Upper lobe of left lung (tissue), 4 donors: ENCODE results near the gene LAMB4.

ENCODE experiments used
- CTCF ChIP-seq, 6 experiments: fragments of 450-650 bp in 4 of 6; fragments of 200-600 bp in 2 of 6; sonication (generic) in 2 of 6; IDR thresholded peaks; one replicate each; pipeline ENCODE4 v1.5.1; 2016 to 2019; ENCODE audit warnings: antibody characterized with exemption in 6 of 6
- EP300 ChIP-seq, 4 donors: sonication (generic); formaldehyde crosslinking; IDR thresholded peaks; one replicate each; pipeline ENCODE4 v1.5.1; 2017; ENCODE audit warnings: antibody characterized with exemption in 4 of 4, control low read depth in 2 of 4
- POLR2A ChIP-seq, 4 donors: fragments of 450-650 bp; IDR thresholded peaks; one replicate each; pipeline ENCODE4 v1.5.1; 2016 to 2017; ENCODE audit warnings: antibody characterized with exemption in 4 of 4, mild to moderate bottlenecking in 2 of 4
- POLR2AphosphoS5 ChIP-seq, 2 donors: sonication (generic); formaldehyde crosslinking; IDR thresholded peaks; one replicate each; pipeline ENCODE4 v1.5.1; 2017; ENCODE audit warnings: antibody characterized with exemption in 2 of 2

DNA sequence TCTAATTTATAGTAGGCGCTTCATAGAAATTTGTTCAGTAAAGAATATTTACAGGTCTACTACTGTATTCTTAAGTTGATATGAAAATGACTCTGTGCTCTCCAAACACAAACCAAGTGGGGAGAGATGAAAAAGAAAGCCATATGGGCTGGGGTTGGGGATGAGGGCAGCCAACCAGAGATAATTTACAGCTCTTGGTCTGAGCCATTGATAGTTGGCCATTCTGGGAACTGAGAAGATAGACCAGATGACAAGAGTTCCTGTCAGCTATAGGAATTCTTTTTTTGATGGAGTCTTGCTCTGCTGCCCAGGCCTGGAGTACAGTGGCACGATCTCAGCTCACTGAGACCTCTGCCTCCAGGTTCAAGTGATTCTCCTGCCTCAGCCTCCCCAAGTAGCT is 57.4 kb downstream of the LAMB4 start:
- TF ChIP-seq POLR2A (IDR thresholded peaks at IDR 0.05), result no peak
- no peak for TF ChIP-seq POLR2AphosphoS5 (IDR thresholded peaks at IDR 0.05)
- no peak for TF ChIP-seq CTCF (IDR thresholded peaks at IDR 0.05)
- no peak for TF ChIP-seq EP300 (IDR thresholded peaks at IDR 0.05)
